Stimulated activated CD4-positive, alpha-beta T cell treated with anti-CD3 and anti-CD28 coated beads, Interleukin-4, amount 100 ng/mL, for 4 hours (primary cell): ENCODE data around the gene TNFSF11.
A peak's percentile ranks its signal among the peaks of the same experiment; 100 is the strongest.
"Not testable (repeated sequence)": the region's sequence is repeated elsewhere in the genome, so short reads cannot be mapped to it uniquely, and the experiment has no call there.

Experiments
- DNase-seq, 2 experiments: peaks; one replicate each; pipeline ENCODE4 v3.0.0-alpha.2; 2020

The TNFSF11 gene

GRCh38 chr13:42574011-42574410, at the start of gene TNFSF11:
TSS of gene TNFSF11 (plus strand) at chr13:42574152. CDS start at chr13:42574304, 152 bp downstream.
- peak; percentile 5 to 19 for DNase-seq

- no peak for DNase-seq
Measured at GRCh38 chr13:42524487-42525034, 49.4 kb upstream of the TNFSF11 start.

- no peak for DNase-seq
Measured at GRCh38 chr13:42525035-42525504, 48.9 kb upstream of the TNFSF11 start.

- DNase-seq: no peak
Measured at GRCh38 chr13:42526276-42526675, 47.7 kb upstream of the TNFSF11 start.

GRCh38 chr13:42526804-42527203, 47.1 kb upstream of the TNFSF11 start:
- DNase-seq: no peak

GRCh38 chr13:42532561-42533335, 41.2 kb upstream of the TNFSF11 start:
- no peak for DNase-seq

GRCh38 chr13:42533336-42533591, 40.7 kb upstream of the TNFSF11 start:
- DNase-seq: no peak

- DNase-seq: no peak
Measured at GRCh38 chr13:42534785-42535184, 39.2 kb upstream of the TNFSF11 start.

GRCh38 chr13:42538996-42539395, 35.0 kb upstream of the TNFSF11 start:
- DNase-seq: no peak

- DNase-seq: no peak
Measured at GRCh38 chr13:42539670-42540069, 34.3 kb upstream of the TNFSF11 start.

GRCh38 chr13:42543215-42543797, 30.6 kb upstream of the TNFSF11 start:
- no peak for DNase-seq

GRCh38 chr13:42544246-42544926, 29.6 kb upstream of the TNFSF11 start:
- DNase-seq: no peak

- DNase-seq: no peak
Measured at GRCh38 chr13:42545842-42546241, 28.1 kb upstream of the TNFSF11 start.

- DNase-seq: no peak
Measured at GRCh38 chr13:42547612-42548011, 26.3 kb upstream of the TNFSF11 start.

GRCh38 chr13:42548731-42549551, 25.0 kb upstream of the TNFSF11 start:
- peak in 1 of 2 experiments; percentile 2 for DNase-seq

GRCh38 chr13:42549552-42549936, 24.4 kb upstream of the TNFSF11 start:
- no peak for DNase-seq

GRCh38 chr13:42551611-42552010, 22.3 kb upstream of the TNFSF11 start:
- DNase-seq: no peak

GRCh38 chr13:42553098-42554046, 20.6 kb upstream of the TNFSF11 start:
- DNase-seq: no peak

GRCh38 chr13:42559057-42559456, 14.9 kb upstream of the TNFSF11 start:
- no peak for DNase-seq

GRCh38 chr13:42559573-42560218, 14.3 kb upstream of the TNFSF11 start:
- DNase-seq: not testable (repeated sequence)

GRCh38 chr13:42560320-42560719, 13.6 kb upstream of the TNFSF11 start:
- DNase-seq: not testable (repeated sequence)
